KMS-11 (cell line): Measurements from ENCODE around the gene SLC6A16.

ENCODE experiments used
- H2AFZ ChIP-seq: fragments of 200-600 bp; sonication (generic); 2 replicates; pipeline ENCODE4 v1.6.1; 2016; ENCODE audit warnings: antibody characterized with exemption, mixed run types, low read depth
- H3K27ac ChIP-seq: fragments of 200-600 bp; sonication (generic); 2 replicates; pipeline ENCODE4 v1.6.1; 2016; ENCODE audit warnings: mild to moderate bottlenecking, mixed run types
- H3K27me3 ChIP-seq: fragments of 200-600 bp; sonication (generic); 2 replicates; pipeline ENCODE4 v1.6.1; 2017; ENCODE audit warnings: mild to moderate bottlenecking, low read depth, mixed run types, moderate library complexity; ENCODE audit not compliant: insufficient read depth
- H3K36me3 ChIP-seq: fragments of 200-600 bp; sonication (generic); 2 replicates; pipeline ENCODE4 v1.6.1; 2017; ENCODE audit warnings: mild to moderate bottlenecking, mixed run types; ENCODE audit not compliant: insufficient read depth
- H3K4me1 ChIP-seq: fragments of 200-600 bp; sonication (generic); 2 replicates; pipeline ENCODE4 v1.6.1; 2016; ENCODE audit warnings: mild to moderate bottlenecking, low read depth, mixed run types; ENCODE audit not compliant: poor library complexity, severe bottlenecking
- H3K4me2 ChIP-seq: fragments of 200-600 bp; sonication (generic); 2 replicates; pipeline ENCODE4 v1.7.0; 2016; ENCODE audit warnings: mild to moderate bottlenecking, mixed run types
- H3K4me3 ChIP-seq: fragments of 200-600 bp; sonication (generic); IDR thresholded peaks from 2 replicates; pipeline ENCODE4 v1.6.1; 2017; ENCODE audit warnings: low read depth, low read length, mixed read lengths; ENCODE audit not compliant: insufficient read depth
- H3K79me2 ChIP-seq: fragments of 200-600 bp; sonication (generic); 2 replicates; pipeline ENCODE4 v1.6.1; 2016; ENCODE audit warnings: low read depth, mixed run types; ENCODE audit not compliant: insufficient read depth
- H3K9ac ChIP-seq: fragments of 200-600 bp; sonication (generic); 2 replicates; pipeline ENCODE4 v1.6.1; 2016; ENCODE audit warnings: mild to moderate bottlenecking, mixed run types
- H4K20me1 ChIP-seq: fragments of 200-600 bp; sonication (generic); 2 replicates; pipeline ENCODE4 v1.6.1; 2016; ENCODE audit warnings: mild to moderate bottlenecking, mixed run types; ENCODE audit not compliant: insufficient read depth
- CTCF ChIP-seq: fragments of 200-600 bp; sonication (generic); conservative IDR thresholded peaks from 2 replicates; pipeline ENCODE4 v1.6.1; 2017; ENCODE audit warnings: low read depth, mild to moderate bottlenecking, antibody characterized with exemption, low read length, moderate library complexity, mixed read lengths

SLC6A16 gene

GRCh38 chr19:49338023-49338677 lies 13.2 kb upstream of the SLC6A16 start:
- Histone ChIP-seq H3K4me2 (no peak overlapping the region), H3K27ac (no peak overlapping the region), H3K36me3 (no peaks in the 10 kb centered on the region), H4K20me1 (no peaks in the 10 kb centered on the region), H3K4me3 (no peak overlapping the region), H3K79me2 (no peaks in the 10 kb centered on the region), H3K9ac (no peak overlapping the region), H2AFZ (no peak overlapping the region), H3K27me3 (peaks cover 34% of the 10 kb centered on the region; the same call in 1 of the 2 replicates), H3K4me1 (peaks cover 2% of the 10 kb centered on the region)
- TF ChIP-seq CTCF: no peak

- no peaks in the 10 kb centered on the region for H3K79me2 ChIP-seq
- no peak overlapping the region for H3K4me2 ChIP-seq
- peaks cover 28% of the 10 kb centered on the region; the same call in 1 of the 2 replicates for H3K27me3 ChIP-seq
- peaks cover 2% of the 10 kb centered on the region for H3K4me1 ChIP-seq
- H3K4me3 ChIP-seq: no peak overlapping the region
- no peak overlapping the region for H3K9ac ChIP-seq
- H3K27ac ChIP-seq: no peak overlapping the region
- H3K36me3 ChIP-seq: no peaks in the 10 kb centered on the region
- H2AFZ ChIP-seq: no peak overlapping the region
- no peak for TF ChIP-seq CTCF
- no peaks in the 10 kb centered on the region for H4K20me1 ChIP-seq
These were observed 12.5 kb upstream of the SLC6A16 start for GRCh38 chr19:49337267-49338022.

- H3K36me3 ChIP-seq: no peaks in the 10 kb centered on the region
- no peak overlapping the region for H3K4me3 ChIP-seq
- H3K4me1 ChIP-seq: peaks cover 2% of the 10 kb centered on the region
- H2AFZ ChIP-seq: no peak overlapping the region
- H3K4me2 ChIP-seq: no peak overlapping the region
- no peaks in the 10 kb centered on the region for H3K79me2 ChIP-seq
- no peaks in the 10 kb centered on the region for H4K20me1 ChIP-seq
- H3K27ac ChIP-seq: no peak overlapping the region
- peaks cover 21% of the 10 kb centered on the region; the same call in 1 of the 2 replicates for H3K27me3 ChIP-seq
- no peak overlapping the region for H3K9ac ChIP-seq
- TF ChIP-seq CTCF: no peak
These were observed 11.7 kb upstream of the SLC6A16 start for GRCh38 chr19:49336482-49337266.

- Histone ChIP-seq H3K79me2 (no peaks in the 10 kb centered on the region), H2AFZ (no peak overlapping the region; the same call in 1 of the 2 replicates), H3K4me3 (no peak overlapping the region), H3K4me2 (no peak overlapping the region), H3K27ac (no peak overlapping the region), H3K4me1 (peaks cover 2% of the 10 kb centered on the region), H4K20me1 (no peaks in the 10 kb centered on the region), H3K27me3 (peaks cover 14% of the 10 kb centered on the region; the same call in 1 of the 2 replicates), H3K9ac (no peak overlapping the region), H3K36me3 (no peaks in the 10 kb centered on the region)
- TF ChIP-seq CTCF: no peak
These were observed 10.9 kb upstream of the SLC6A16 start for GRCh38 chr19:49335784-49336481.
